Naive thymus-derived CD8-positive, alpha-beta T cell (primary cell): ENCODE results near the gene WDR76. TPM values are rescaled to one million over a fixed set of nuclear protein-coding genes. Genes with fewer than 3 reads are reported as not detected.

Source experiments
- ATAC-seq, 2 donors: fragments of 150-1000 bp; cut with Tn5 transposase in 1 of 2; sonication (Bioruptor Pico), chemical (Tn5 transposase) in 1 of 2; 1 replicate in 1 of 2; 2 replicates in 1 of 2; pipeline ENCODE4 v1.10.0; 2021; ENCODE audit warnings: mild to moderate bottlenecking in 2 of 2, moderate library complexity in 2 of 2
- POLR2A ChIA-PET: fragments of 350-600 bp; sonication (Branson Sonifier 250); formaldehyde crosslinking; loops from one replicate; lab custom pipeline; 2021; ENCODE audit warnings: antibody characterized with exemption; lab: Charles Lee
- DNase-seq, 10 donors: peaks; one replicate each; pipeline versions ENCODE4 v3.0.0 to v3.0.0-alpha.2; 2020 to 2022
- H3K27ac Mint-ChIP-seq, 10 donors: one replicate each; pipeline ENCODE4 v1.8.0; 2020 to 2022; ENCODE audit warnings: mild to moderate bottlenecking in 10 of 10, mixed read lengths in 10 of 10, moderate library complexity in 4 of 10, inconsistent platforms in 1 of 10
- H3K27me3 Mint-ChIP-seq, 5 donors: one replicate each; pipeline ENCODE4 v1.8.0; 2021 to 2022; ENCODE audit warnings: mixed read lengths in 5 of 5
- H3K36me3 Mint-ChIP-seq, 3 donors: one replicate each; pipeline ENCODE4 v1.8.0; 2020 to 2022; ENCODE audit warnings: mixed read lengths in 3 of 3, mild to moderate bottlenecking in 2 of 3, inconsistent platforms in 1 of 3
- H3K4me1 Mint-ChIP-seq, 4 donors: one replicate each; pipeline ENCODE4 v1.8.0; 2021 to 2022; ENCODE audit warnings: mixed read lengths in 4 of 4
- H3K4me3 Mint-ChIP-seq, 10 donors: one replicate each; pipeline ENCODE4 v1.8.0; 2020 to 2022; ENCODE audit warnings: mild to moderate bottlenecking in 10 of 10, mixed read lengths in 10 of 10, moderate library complexity in 6 of 10, inconsistent platforms in 1 of 10
- H3K9me3 Mint-ChIP-seq, 9 donors: one replicate each; pipeline ENCODE4 v1.8.0; 2020 to 2022; ENCODE audit warnings: mixed read lengths in 9 of 9, mild to moderate bottlenecking in 3 of 9, inconsistent platforms in 1 of 9, moderate library complexity in 1 of 9
- microRNA-seq: library from miRNA; unstranded; fragments of <30 nt; microRNA quantifications from one replicate; pipeline ENCODE4 v1.2.0, GENCODE V29; 2022; ENCODE audit warnings: borderline microRNAs expressed
- polyA plus RNA-seq, 3 donors: library from polyadenylated mRNA; unstranded; fragments of 300-500 nt; fragmentation: Illumina TruSeq; gene quantifications; one replicate each; pipeline ENCODE4 v1.2.3, GENCODE V29; 2021
- total RNA-seq, 8 experiments: library from RNA in 2 of 8; stranded (reverse) in 2 of 8; gene quantifications; one replicate each; pipeline ENCODE4 v1.2.3 and lab custom pipeline; 2021 to 2026

Gene WDR76
- total and polyA plus RNA-seq, 5 experiments from 2014 or later, result 5.3 to 12.3 (median 7.3) TPM

GRCh38 chr15:43908516-43909050, 81.8 kb downstream of the WDR76 start:
- ATAC-seq (no peak), DNase-seq (no peak)
- Mint-ChIP-seq H3K27me3 (peaks cover 0 to 4% (median 0%) of the 10 kb centered on the region in 5 donors), H3K36me3 (no peaks in the 10 kb centered on the region), H3K4me1 (peaks cover 2 to 6% (median 5%) of the 10 kb centered on the region in 4 donors), H3K27ac (no peak overlapping the region), H3K4me3 (no peak overlapping the region), H3K9me3 (no peaks in the 10 kb centered on the region)
- POLR2A ChIA-PET, result no interaction called here

GRCh38 chr15:43911235-43911781, 84.5 kb downstream of the WDR76 start:
- no peaks in the 10 kb centered on the region for H3K36me3 Mint-ChIP-seq
- DNase-seq, result no peak
- ATAC-seq, result no peak
- peaks cover 0 to 1% (median 0%) of the 10 kb centered on the region in 5 donors for H3K27me3 Mint-ChIP-seq
- no peak overlapping the region for H3K4me3 Mint-ChIP-seq
- H3K9me3 Mint-ChIP-seq, result no peaks in the 10 kb centered on the region
- POLR2A ChIA-PET, result no interaction called here
- no peak overlapping the region for H3K27ac Mint-ChIP-seq
- H3K4me1 Mint-ChIP-seq, result no peaks in the 10 kb centered on the region

- H3K4me1 Mint-ChIP-seq, result no peaks in the 10 kb centered on the region
- no peak overlapping the region for H3K27ac Mint-ChIP-seq
- no peaks in the 10 kb centered on the region for H3K9me3 Mint-ChIP-seq
- no peak for ATAC-seq
- H3K4me3 Mint-ChIP-seq, result no peak overlapping the region
- POLR2A ChIA-PET, result no interaction called here
- peaks cover 0 to 1% (median 0%) of the 10 kb centered on the region in 5 donors for H3K27me3 Mint-ChIP-seq
- H3K36me3 Mint-ChIP-seq, result no peaks in the 10 kb centered on the region
- no peak for DNase-seq
Measured at GRCh38 chr15:43912208-43912607, 85.4 kb downstream of the WDR76 start.

GRCh38 chr15:43913026-43913780, 86.4 kb downstream of the WDR76 start:
- H3K36me3 Mint-ChIP-seq, result no peaks in the 10 kb centered on the region
- H3K9me3 Mint-ChIP-seq, result no peaks in the 10 kb centered on the region
- no peak for ATAC-seq
- H3K27ac Mint-ChIP-seq, result peak overlapping the region in 1 of 10 donors; percentile 18
- H3K27me3 Mint-ChIP-seq, result peaks cover 0 to 4% (median 0%) of the 10 kb centered on the region in 5 donors
- no peak for DNase-seq
- H3K4me1 Mint-ChIP-seq, result no peaks in the 10 kb centered on the region
- no peak overlapping the region for H3K4me3 Mint-ChIP-seq
- POLR2A ChIA-PET, result no interaction called here

GRCh38 chr15:43913941-43914340, 87.1 kb downstream of the WDR76 start:
- peaks cover 0 to 4% (median 0%) of the 10 kb centered on the region in 5 donors for H3K27me3 Mint-ChIP-seq
- no peaks in the 10 kb centered on the region for H3K4me1 Mint-ChIP-seq
- H3K9me3 Mint-ChIP-seq, result no peaks in the 10 kb centered on the region
- DNase-seq (no peak), ATAC-seq (no peak)
- no peak overlapping the region for H3K4me3 Mint-ChIP-seq
- no peaks in the 10 kb centered on the region for H3K36me3 Mint-ChIP-seq
- no peak overlapping the region for H3K27ac Mint-ChIP-seq
- POLR2A ChIA-PET, result no interaction called here

- DNase-seq, result no peak
- no peak overlapping the region for H3K4me3 Mint-ChIP-seq
- peaks cover 0 to 4% (median 0%) of the 10 kb centered on the region in 5 donors for H3K27me3 Mint-ChIP-seq
- H3K9me3 Mint-ChIP-seq, result no peaks in the 10 kb centered on the region
- ATAC-seq, result no peak
- POLR2A ChIA-PET, result no interaction called here
- no peaks in the 10 kb centered on the region for H3K4me1 Mint-ChIP-seq
- H3K27ac Mint-ChIP-seq, result no peak overlapping the region
- no peaks in the 10 kb centered on the region for H3K36me3 Mint-ChIP-seq
Measured at GRCh38 chr15:43915631-43916325, 89.0 kb downstream of the WDR76 start.

- Mint-ChIP-seq H3K4me1 (no peaks in the 10 kb centered on the region), H3K4me3 (no peak overlapping the region), H3K36me3 (no peaks in the 10 kb centered on the region), H3K9me3 (no peaks in the 10 kb centered on the region), H3K27me3 (peaks cover 0 to 4% (median 0%) of the 10 kb centered on the region in 5 donors), H3K27ac (no peak overlapping the region)
- DNase-seq, result no peak
- POLR2A ChIA-PET, result no interaction called here
- no peak for ATAC-seq
Measured at GRCh38 chr15:43916326-43916660, 89.5 kb downstream of the WDR76 start.

Small RNA genes lying within 50 kb of the gene (microRNA-seq; reads per million reads assigned to microRNA genes)
- gene MIR1282, result not detected

Other genes with a start within 250 kb of the WDR76 start
- gene PPIP5K1, start 236.8 kb upstream of the WDR76 start, total RNA-seq, result 10 to 100 TPM; 46.9 to 49.8 TPM
- 1 to 10 TPM; 3.3 to 7.0 (median 6.5) TPM for gene PPIP5K1, start 236.8 kb upstream of the WDR76 start, polyA plus RNA-seq
- not detected for gene CKMT1B, start 233.0 kb upstream of the WDR76 start, total RNA-seq
- gene CKMT1B, start 233.0 kb upstream of the WDR76 start, polyA plus RNA-seq, result not detected
- gene STRC, start 208.2 kb upstream of the WDR76 start, total RNA-seq, result 1 to 10 TPM; 4.2 to 5.4 TPM
- under 1 TPM in 1 of 3 donors, not detected in 2; 0.08 TPM for gene STRC, start 208.2 kb upstream of the WDR76 start, polyA plus RNA-seq
- 1 to 10 TPM; 5.8 TPM for gene CATSPER2, start 178.2 kb upstream of the WDR76 start, total RNA-seq
- gene CATSPER2, start 178.2 kb upstream of the WDR76 start, polyA plus RNA-seq, result 1 to 10 TPM in 2 of 3 donors, under 1 TPM in 1; 0.24 to 1.5 (median 1.3) TPM
- gene CKMT1A, start 133.1 kb upstream of the WDR76 start, total RNA-seq, result not detected
- not detected for gene CKMT1A, start 133.1 kb upstream of the WDR76 start, polyA plus RNA-seq
- 100 to 1,000 TPM; 147 to 150 TPM for gene PDIA3, start 80.6 kb upstream of the WDR76 start, total RNA-seq
- gene PDIA3, start 80.6 kb upstream of the WDR76 start, polyA plus RNA-seq, result 100 to 1,000 TPM; 246 to 310 (median 268) TPM
- 1 to 10 TPM; 4.0 to 4.4 TPM for gene ELL3, start 50.0 kb upstream of the WDR76 start, total RNA-seq
- gene ELL3, start 50.0 kb upstream of the WDR76 start, polyA plus RNA-seq, result 1 to 10 TPM in 2 of 3 donors, under 1 TPM in 1; 0.73 to 2.1 (median 1.4) TPM
- gene SERF2, start 34.7 kb upstream of the WDR76 start, total RNA-seq, result 100 to 1,000 TPM; 549 to 584 TPM
- 1,000 to 10,000 TPM; 1,905 to 2,412 (median 2,207) TPM for gene SERF2, start 34.7 kb upstream of the WDR76 start, polyA plus RNA-seq
- under 1 TPM; 0.23 to 0.27 TPM for gene SERINC4, start 26.8 kb upstream of the WDR76 start, total RNA-seq
- gene SERINC4, start 26.8 kb upstream of the WDR76 start, polyA plus RNA-seq, result 1 to 10 TPM; 2.1 to 4.2 (median 3.5) TPM
- 10 to 100 TPM; 27.7 to 28.9 TPM for gene HYPK, start 26.4 kb upstream of the WDR76 start, total RNA-seq
- 10 to 100 TPM in 2 of 3 donors, 1 to 10 TPM in 1; 7.7 to 14.1 (median 13.0) TPM for gene HYPK, start 26.4 kb upstream of the WDR76 start, polyA plus RNA-seq
- 10 to 100 TPM; 15.8 to 18.7 TPM for gene MFAP1, start 2.3 kb upstream of the WDR76 start, total RNA-seq
- gene MFAP1, start 2.3 kb upstream of the WDR76 start, polyA plus RNA-seq, result 10 to 100 TPM in 2 of 3 donors, 1 to 10 TPM in 1; 5.2 to 18.0 (median 10.4) TPM